ENCODE measurements around the gene SLC4A2. TPM values are rescaled to one million over a fixed set of nuclear protein-coding genes. Genes with fewer than 3 reads are reported as not detected.
A peak's percentile ranks its signal among the peaks of the same experiment; 100 is the strongest.

The SLC4A2 gene
- total RNA-seq, 1 experiment from 2014 or later = 164 TPM

DNA sequence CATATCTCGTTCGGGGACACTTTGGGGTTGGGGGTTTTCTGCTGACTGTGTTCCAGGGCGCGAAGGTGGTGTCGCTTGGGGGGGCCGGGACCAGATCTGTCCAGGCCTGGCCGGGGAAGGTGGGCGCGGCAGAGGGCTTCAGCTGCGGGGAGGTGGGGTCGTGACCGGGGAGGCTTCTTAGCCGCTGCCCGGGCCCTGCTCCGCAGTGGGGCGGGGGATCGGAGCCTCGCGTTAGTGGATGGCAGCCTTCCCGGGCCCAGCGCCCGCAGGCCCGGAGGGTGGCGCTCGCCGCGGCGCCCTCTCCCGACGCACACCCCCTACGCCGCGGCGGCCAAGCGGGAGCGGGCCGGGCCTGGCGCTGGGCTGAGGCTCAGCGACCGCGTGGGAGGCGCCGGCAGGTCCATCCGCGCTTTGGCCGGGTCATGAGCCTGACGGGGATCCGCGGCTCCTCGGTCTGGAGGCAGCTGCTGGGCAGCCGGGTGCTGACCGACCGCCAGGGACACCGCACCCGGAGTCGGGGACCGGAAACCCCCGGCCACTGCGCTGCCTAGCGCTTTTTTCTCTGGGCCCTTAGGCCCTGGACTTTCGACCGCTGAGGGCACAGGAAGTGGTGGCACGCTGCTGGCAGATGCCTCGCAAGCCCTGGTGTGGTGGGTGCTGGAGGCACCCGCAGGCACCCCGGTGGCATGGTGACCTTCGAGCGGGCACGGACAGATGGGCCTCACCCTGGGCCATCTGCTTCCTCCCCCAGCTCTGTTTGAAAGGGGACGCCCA lies 28.0 kb downstream of the SLC4A2 start:
- ATAC-seq = no peak
- TF ChIP-seq, protein P1, sequence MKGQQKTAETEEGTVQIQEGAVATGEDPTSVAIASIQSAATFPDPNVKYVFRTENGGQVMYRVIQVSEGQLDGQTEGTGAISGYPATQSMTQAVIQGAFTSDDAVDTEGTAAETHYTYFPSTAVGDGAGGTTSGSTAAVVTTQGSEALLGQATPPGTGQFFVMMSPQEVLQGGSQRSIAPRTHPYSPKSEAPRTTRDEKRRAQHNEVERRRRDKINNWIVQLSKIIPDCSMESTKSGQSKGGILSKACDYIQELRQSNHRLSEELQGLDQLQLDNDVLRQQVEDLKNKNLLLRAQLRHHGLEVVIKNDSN (CRISPR knock-in tag; IDR thresholded peaks at IDR 0.05) = 0 out of 2 replicates have a peak, but pooled peaks have one; percentile 14
- TF ChIP-seq MYBL2 (CRISPR knock-in tag; IDR thresholded peaks at IDR 0.05) = 0 out of 2 replicates have a peak, but pooled peaks have one; percentile 22
- TF ChIP-seq, protein P2, sequence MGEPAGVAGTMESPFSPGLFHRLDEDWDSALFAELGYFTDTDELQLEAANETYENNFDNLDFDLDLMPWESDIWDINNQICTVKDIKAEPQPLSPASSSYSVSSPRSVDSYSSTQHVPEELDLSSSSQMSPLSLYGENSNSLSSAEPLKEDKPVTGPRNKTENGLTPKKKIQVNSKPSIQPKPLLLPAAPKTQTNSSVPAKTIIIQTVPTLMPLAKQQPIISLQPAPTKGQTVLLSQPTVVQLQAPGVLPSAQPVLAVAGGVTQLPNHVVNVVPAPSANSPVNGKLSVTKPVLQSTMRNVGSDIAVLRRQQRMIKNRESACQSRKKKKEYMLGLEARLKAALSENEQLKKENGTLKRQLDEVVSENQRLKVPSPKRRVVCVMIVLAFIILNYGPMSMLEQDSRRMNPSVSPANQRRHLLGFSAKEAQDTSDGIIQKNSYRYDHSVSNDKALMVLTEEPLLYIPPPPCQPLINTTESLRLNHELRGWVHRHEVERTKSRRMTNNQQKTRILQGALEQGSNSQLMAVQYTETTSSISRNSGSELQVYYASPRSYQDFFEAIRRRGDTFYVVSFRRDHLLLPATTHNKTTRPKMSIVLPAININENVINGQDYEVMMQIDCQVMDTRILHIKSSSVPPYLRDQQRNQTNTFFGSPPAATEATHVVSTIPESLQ (CRISPR knock-in tag; IDR thresholded peaks at IDR 0.05) = no peak
- 0 out of 2 replicates have a peak, but pooled peaks have one; percentile 5 for TF ChIP-seq KAT7 (CRISPR knock-in tag; IDR thresholded peaks at IDR 0.05; ENCODE audit: borderline replicate concordance)
- peak; percentile 12; the same call in 1 of the 2 replicates for TF ChIP-seq ETV6 (CRISPR knock-in tag; IDR thresholded peaks at IDR 0.05)
- TF ChIP-seq, protein P3, sequence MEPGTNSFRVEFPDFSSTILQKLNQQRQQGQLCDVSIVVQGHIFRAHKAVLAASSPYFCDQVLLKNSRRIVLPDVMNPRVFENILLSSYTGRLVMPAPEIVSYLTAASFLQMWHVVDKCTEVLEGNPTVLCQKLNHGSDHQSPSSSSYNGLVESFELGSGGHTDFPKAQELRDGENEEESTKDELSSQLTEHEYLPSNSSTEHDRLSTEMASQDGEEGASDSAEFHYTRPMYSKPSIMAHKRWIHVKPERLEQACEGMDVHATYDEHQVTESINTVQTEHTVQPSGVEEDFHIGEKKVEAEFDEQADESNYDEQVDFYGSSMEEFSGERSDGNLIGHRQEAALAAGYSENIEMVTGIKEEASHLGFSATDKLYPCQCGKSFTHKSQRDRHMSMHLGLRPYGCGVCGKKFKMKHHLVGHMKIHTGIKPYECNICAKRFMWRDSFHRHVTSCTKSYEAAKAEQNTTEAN (CRISPR knock-in tag; IDR thresholded peaks at IDR 0.05) = 0 out of 2 replicates have a peak, but pooled peaks have one; percentile 18
- TF ChIP-seq, protein P4, sequence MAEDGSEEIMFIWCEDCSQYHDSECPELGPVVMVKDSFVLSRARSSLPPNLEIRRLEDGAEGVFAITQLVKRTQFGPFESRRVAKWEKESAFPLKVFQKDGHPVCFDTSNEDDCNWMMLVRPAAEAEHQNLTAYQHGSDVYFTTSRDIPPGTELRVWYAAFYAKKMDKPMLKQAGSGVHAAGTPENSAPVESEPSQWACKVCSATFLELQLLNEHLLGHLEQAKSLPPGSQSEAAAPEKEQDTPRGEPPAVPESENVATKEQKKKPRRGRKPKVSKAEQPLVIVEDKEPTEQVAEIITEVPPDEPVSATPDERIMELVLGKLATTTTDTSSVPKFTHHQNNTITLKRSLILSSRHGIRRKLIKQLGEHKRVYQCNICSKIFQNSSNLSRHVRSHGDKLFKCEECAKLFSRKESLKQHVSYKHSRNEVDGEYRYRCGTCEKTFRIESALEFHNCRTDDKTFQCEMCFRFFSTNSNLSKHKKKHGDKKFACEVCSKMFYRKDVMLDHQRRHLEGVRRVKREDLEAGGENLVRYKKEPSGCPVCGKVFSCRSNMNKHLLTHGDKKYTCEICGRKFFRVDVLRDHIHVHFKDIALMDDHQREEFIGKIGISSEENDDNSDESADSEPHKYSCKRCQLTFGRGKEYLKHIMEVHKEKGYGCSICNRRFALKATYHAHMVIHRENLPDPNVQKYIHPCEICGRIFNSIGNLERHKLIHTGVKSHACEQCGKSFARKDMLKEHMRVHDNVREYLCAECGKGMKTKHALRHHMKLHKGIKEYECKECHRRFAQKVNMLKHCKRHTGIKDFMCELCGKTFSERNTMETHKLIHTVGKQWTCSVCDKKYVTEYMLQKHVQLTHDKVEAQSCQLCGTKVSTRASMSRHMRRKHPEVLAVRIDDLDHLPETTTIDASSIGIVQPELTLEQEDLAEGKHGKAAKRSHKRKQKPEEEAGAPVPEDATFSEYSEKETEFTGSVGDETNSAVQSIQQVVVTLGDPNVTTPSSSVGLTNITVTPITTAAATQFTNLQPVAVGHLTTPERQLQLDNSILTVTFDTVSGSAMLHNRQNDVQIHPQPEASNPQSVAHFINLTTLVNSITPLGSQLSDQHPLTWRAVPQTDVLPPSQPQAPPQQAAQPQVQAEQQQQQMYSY (CRISPR knock-in tag; IDR thresholded peaks at IDR 0.05) = no peak
- peak; percentile 27; the same call in 1 of the 2 replicates for TF ChIP-seq SP1 (CRISPR knock-in tag; conservative IDR thresholded peaks at IDR 0.05)
- TF ChIP-seq ZNF671 (CRISPR knock-in tag; IDR thresholded peaks at IDR 0.05) = no peak
- TF ChIP-seq FOXP1 (CRISPR knock-in tag; IDR thresholded peaks at IDR 0.05; ENCODE audit: borderline replicate concordance) = peak; percentile 72; the same call in 1 of the 2 replicates
- TF ChIP-seq, protein P5, sequence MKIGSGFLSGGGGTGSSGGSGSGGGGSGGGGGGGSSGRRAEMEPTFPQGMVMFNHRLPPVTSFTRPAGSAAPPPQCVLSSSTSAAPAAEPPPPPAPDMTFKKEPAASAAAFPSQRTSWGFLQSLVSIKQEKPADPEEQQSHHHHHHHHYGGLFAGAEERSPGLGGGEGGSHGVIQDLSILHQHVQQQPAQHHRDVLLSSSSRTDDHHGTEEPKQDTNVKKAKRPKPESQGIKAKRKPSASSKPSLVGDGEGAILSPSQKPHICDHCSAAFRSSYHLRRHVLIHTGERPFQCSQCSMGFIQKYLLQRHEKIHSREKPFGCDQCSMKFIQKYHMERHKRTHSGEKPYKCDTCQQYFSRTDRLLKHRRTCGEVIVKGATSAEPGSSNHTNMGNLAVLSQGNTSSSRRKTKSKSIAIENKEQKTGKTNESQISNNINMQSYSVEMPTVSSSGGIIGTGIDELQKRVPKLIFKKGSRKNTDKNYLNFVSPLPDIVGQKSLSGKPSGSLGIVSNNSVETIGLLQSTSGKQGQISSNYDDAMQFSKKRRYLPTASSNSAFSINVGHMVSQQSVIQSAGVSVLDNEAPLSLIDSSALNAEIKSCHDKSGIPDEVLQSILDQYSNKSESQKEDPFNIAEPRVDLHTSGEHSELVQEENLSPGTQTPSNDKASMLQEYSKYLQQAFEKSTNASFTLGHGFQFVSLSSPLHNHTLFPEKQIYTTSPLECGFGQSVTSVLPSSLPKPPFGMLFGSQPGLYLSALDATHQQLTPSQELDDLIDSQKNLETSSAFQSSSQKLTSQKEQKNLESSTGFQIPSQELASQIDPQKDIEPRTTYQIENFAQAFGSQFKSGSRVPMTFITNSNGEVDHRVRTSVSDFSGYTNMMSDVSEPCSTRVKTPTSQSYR (CRISPR knock-in tag; IDR thresholded peaks at IDR 0.05) = 0 out of 2 replicates have a peak, but pooled peaks have one; percentile 47
- POLR2A ChIA-PET = interaction anchor here (2.0 kb wide), 1 partner anchor 25 kb away, joined by 9 read pairs; no protein-coding TSS in a partner anchor
- no peak overlapping the region for H3K27ac Mint-ChIP-seq
- H3K27me3 Mint-ChIP-seq (ENCODE audit: low read depth) = peaks cover 18% of the 10 kb centered on the region
- peak overlapping the region; percentile 67 for H3K4me3 Mint-ChIP-seq
- DNase-seq (ENCODE audit: low spot score) = no peak
- H3K36me3 Mint-ChIP-seq = peaks cover 6% of the 10 kb centered on the region
- H3K4me1 Mint-ChIP-seq = peaks cover 47% of the 10 kb centered on the region
- H3K9me3 Mint-ChIP-seq = no peaks in the 10 kb centered on the region
- CTCF ChIA-PET = interaction anchor here (1.0 to 10.4 kb wide), 8 partner anchors 9 to 159 kb away, joined by 3 to 118 read pairs (median 4); partner anchors contain the start of gene GBX1
